Ovary (tissue), 9 donors: ENCODE measurements around the gene CPED1. TPM values are rescaled to one million over a fixed set of nuclear protein-coding genes. Genes with fewer than 3 reads are reported as not detected.

Source experiments
- DNase-seq, 5 donors: peaks; one replicate each; pipeline ENCODE4 v3.0.0-alpha.2; 2019 to 2020
- H3K27ac ChIP-seq, 2 donors: fragments of 200-600 bp; one replicate each; pipeline versions ENCODE4 v1.5.1 to v1.8.0; 2019 to 2022
- H3K27me3 ChIP-seq: fragments of 200-600 bp; one replicate; pipeline ENCODE4 v1.8.0; 2022
- H3K36me3 ChIP-seq: fragments of 200-600 bp; sonication (generic); one replicate; pipeline ENCODE4 v1.5.1; 2019
- H3K4me1 ChIP-seq: one replicate; pipeline ENCODE4 v1.8.1; 2013; ENCODE audit warnings: mild to moderate bottlenecking, moderate library complexity; ENCODE audit not compliant: insufficient read depth
- H3K4me3 ChIP-seq: fragments of 200-600 bp; sonication (generic); one replicate; pipeline ENCODE4 v1.5.1; 2017
- H3K9me3 ChIP-seq, 2 donors: fragments of 200-600 bp in 1 of 2; sonication (generic) in 1 of 2; one replicate each; pipeline versions ENCODE4 v1.5.1 to v1.8.1; 2013 to 2019; ENCODE audit warnings: mild to moderate bottlenecking in 1 of 2, moderate library complexity in 1 of 2
- EP300 ChIP-seq: sonication (generic); formaldehyde crosslinking; IDR thresholded peaks from one replicate; pipeline ENCODE4 v1.6.1; 2017; ENCODE audit warnings: antibody characterized with exemption
- POLR2A ChIP-seq: fragments of 450-650 bp; IDR thresholded peaks from one replicate; pipeline ENCODE4 v1.6.1; 2017; ENCODE audit warnings: antibody characterized with exemption, mild to moderate bottlenecking, moderate library complexity
- WGBS, 3 donors: extraction: QIAGEN DNeasy Blood & Tissue Kit in 1 of 3; methylation state at CpG; one replicate each; pipeline versions ENCODE4 v1.1.5 to v1.1.7; 2013 to 2017; 5-methylcytosine and 5-hydroxymethylcytosine counted together
- intact Hi-C, 4 donors: fragments of 100-400 bp; cut with DNase I; formaldehyde crosslinking; loops; one replicate each; pipeline versions ENCODE4 v1.11.0 to v1.15.1; 2022 to 2023
- polyA plus RNA-seq, 2 donors: library from polyadenylated mRNA; stranded (reverse); fragments of 200-250 nt in 1 of 2; fragments of 350-450 nt in 1 of 2; fragmentation: Illumina TruSeq in 1 of 2; extraction: RNeasy Lipid Tissue Mini Kit (QIAGEN cat#74804) in 1 of 2; gene quantifications; one replicate each; pipeline ENCODE4 v1.2.3, GENCODE V29; 2013 to 2014
- total RNA-seq, 7 donors: library from RNA; depleted of rRNA in 2 of 7; stranded (reverse); fragments of >200 nt in 2 of 7; fragmentation: NEBNext Ultra II Directional in 3 of 7; extraction: Animal tissue kit (Norgen Biotek cat#: 25700) in 3 of 7; gene quantifications; one replicate each; pipeline versions ENCODE4 v1.1.0 to v1.2.4, GENCODE V29; 2016 to 2023
- TF ChIP-seq, protein P1 (sequence below), 3 donors: fragments of 450-650 bp in 2 of 3; fragments of 200-600 bp in 1 of 3; IDR thresholded peaks; one replicate each; pipeline versions ENCODE4 v1.5.1 to v1.8.0; 2016 to 2022; ENCODE audit warnings: antibody characterized with exemption in 3 of 3, mild to moderate bottlenecking in 1 of 3
- donor health status: DM: no; HTN: no; CAD: no; lungs with moderate emphysema.
- donor health status: DM: no; HTN: no; CAD: no.
- donor health status: Bipolar disorder and iron deficiency.
- donor health status: DM: yes; HTN: yes; CAD: no.
- donor health status: DM: no; HTN: no; CAD: no.
- donor health status: DM: yes; HTN: yes; CAD: no.

Gene CPED1
- total and polyA plus RNA-seq, 9 donors, result 42.1 to 127 (median 88.8) TPM

GRCh38 chr7:121020989-121021969 lies 32.8 kb downstream of the CPED1 start:
- no peaks in the 10 kb centered on the region for H3K9me3 ChIP-seq
- TF ChIP-seq, protein P1, sequence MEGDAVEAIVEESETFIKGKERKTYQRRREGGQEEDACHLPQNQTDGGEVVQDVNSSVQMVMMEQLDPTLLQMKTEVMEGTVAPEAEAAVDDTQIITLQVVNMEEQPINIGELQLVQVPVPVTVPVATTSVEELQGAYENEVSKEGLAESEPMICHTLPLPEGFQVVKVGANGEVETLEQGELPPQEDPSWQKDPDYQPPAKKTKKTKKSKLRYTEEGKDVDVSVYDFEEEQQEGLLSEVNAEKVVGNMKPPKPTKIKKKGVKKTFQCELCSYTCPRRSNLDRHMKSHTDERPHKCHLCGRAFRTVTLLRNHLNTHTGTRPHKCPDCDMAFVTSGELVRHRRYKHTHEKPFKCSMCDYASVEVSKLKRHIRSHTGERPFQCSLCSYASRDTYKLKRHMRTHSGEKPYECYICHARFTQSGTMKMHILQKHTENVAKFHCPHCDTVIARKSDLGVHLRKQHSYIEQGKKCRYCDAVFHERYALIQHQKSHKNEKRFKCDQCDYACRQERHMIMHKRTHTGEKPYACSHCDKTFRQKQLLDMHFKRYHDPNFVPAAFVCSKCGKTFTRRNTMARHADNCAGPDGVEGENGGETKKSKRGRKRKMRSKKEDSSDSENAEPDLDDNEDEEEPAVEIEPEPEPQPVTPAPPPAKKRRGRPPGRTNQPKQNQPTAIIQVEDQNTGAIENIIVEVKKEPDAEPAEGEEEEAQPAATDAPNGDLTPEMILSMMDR (IDR thresholded peaks at IDR 0.05), result no peak
- no peak for TF ChIP-seq POLR2A
- no peak for TF ChIP-seq EP300
- 62 to 68% (median 64%) methylated on average over 5 of the region's 5 CpGs for WGBS, 3 donors
- no peak overlapping the region for H3K4me3 ChIP-seq
- peaks cover 2% of the 10 kb centered on the region for H3K4me1 ChIP-seq
- H3K36me3 ChIP-seq, result no peaks in the 10 kb centered on the region
- DNase-seq, result no peak
- H3K27ac ChIP-seq, result peak overlapping the region in 1 of 2 donors; percentile 69
- no peaks in the 10 kb centered on the region for H3K27me3 ChIP-seq
- intact Hi-C loops, result no loop called here

DNA sequence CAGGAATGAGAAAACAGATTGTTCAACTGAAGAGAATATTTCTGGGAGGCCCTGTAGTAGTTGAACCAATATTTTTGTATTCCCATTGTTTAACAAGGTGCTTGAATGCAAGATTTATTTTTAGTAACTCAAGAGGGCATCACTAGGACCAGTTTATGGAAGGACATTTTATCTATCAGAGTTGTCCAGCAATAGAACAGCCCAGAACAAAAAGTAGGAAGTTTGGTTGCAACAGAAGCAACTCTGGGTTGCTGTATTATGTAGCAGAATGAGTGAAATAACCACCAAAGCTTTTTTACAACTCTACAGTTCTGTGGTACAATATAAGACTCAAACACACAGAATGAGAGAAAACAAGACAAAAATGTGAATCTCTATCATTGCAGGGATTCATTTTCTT lies 34.7 kb downstream of the CPED1 start:
- H3K27me3 ChIP-seq, result no peaks in the 10 kb centered on the region
- intact Hi-C loops, result no loop called here
- no peaks in the 10 kb centered on the region for H3K36me3 ChIP-seq
- H3K4me3 ChIP-seq, result no peak overlapping the region
- peaks cover 4% of the 10 kb centered on the region for H3K4me1 ChIP-seq
- peak overlapping the region in 1 of 2 donors; percentile 69 for H3K27ac ChIP-seq
- TF ChIP-seq EP300, result no peak
- TF ChIP-seq, protein P1 (IDR thresholded peaks at IDR 0.05), result no peak
- no peak for TF ChIP-seq POLR2A
- H3K9me3 ChIP-seq, result no peaks in the 10 kb centered on the region
- DNase-seq, result no peak

GRCh38 chr7:121023683-121024511 lies 35.4 kb downstream of the CPED1 start:
- 7 to 17% (median 8%) methylated on average over 8 of the region's 8 CpGs for WGBS, 3 donors
- TF ChIP-seq EP300, result no peak
- TF ChIP-seq, protein P1 (IDR thresholded peaks at IDR 0.05), result no peak
- TF ChIP-seq POLR2A, result no peak
- H3K27me3 ChIP-seq, result no peaks in the 10 kb centered on the region
- intact Hi-C loops, result no loop called here
- H3K4me1 ChIP-seq, result peaks cover 4% of the 10 kb centered on the region
- no peaks in the 10 kb centered on the region for H3K36me3 ChIP-seq
- H3K27ac ChIP-seq, result peak overlapping the region in 1 of 2 donors; percentile 69
- H3K9me3 ChIP-seq, result no peaks in the 10 kb centered on the region
- DNase-seq, result no peak
- H3K4me3 ChIP-seq, result no peak overlapping the region

GRCh38 chr7:121024611-121025010 lies 36.1 kb downstream of the CPED1 start:
- intact Hi-C loops, result no loop called here

More at GRCh38 chr7:121024611-121025010, 36.1 kb downstream of the CPED1 start:
- 10 to 18% (median 17%) methylated on average over 5 of the region's 5 CpGs for WGBS, 3 donors
- Histone ChIP-seq H3K4me3 (no peak overlapping the region), H3K27ac (peak overlapping the region; percentile 25 to 69), H3K36me3 (no peaks in the 10 kb centered on the region), H3K27me3 (no peaks in the 10 kb centered on the region), H3K4me1 (peaks cover 4% of the 10 kb centered on the region), H3K9me3 (no peaks in the 10 kb centered on the region)
- TF ChIP-seq POLR2A (no peak), EP300 (no peak)
- TF ChIP-seq, protein P1 (IDR thresholded peaks at IDR 0.05), result no peak
- no peak for DNase-seq
